K562 (cell line): Measurements from ENCODE around the gene MYO1D. TPM values are rescaled to one million over a fixed set of nuclear protein-coding genes. Genes with fewer than 3 reads are reported as not detected.

ENCODE experiments used
- CREM ChIP-seq: IDR thresholded peaks from 2 replicates; pipeline ENCODE4 v1.6.1; 2014; ENCODE audit warnings: antibody characterized with exemption, low read depth
- DPF2 ChIP-seq: fragments of 450-650 bp; IDR thresholded peaks from 2 replicates; pipeline ENCODE4 v1.6.1; 2016
- EP300 ChIP-seq: IDR thresholded peaks from 2 replicates; pipeline ENCODE4 v1.6.1; 2012; ENCODE audit warnings: low read length, improper control_type of control experiment
- FOSL1 ChIP-seq: fragments of 200-800 bp; sonication (Bioruptor generic); conservative IDR thresholded peaks from 2 replicates; pipeline ENCODE4 v1.6.1; 2016; ENCODE audit warnings: missing genetic modification characterization, missing compliant biosample characterization
- MCM7 ChIP-seq, 2 experiments: fragments of 450-650 bp; IDR thresholded peaks; 2 replicates each; pipeline ENCODE4 v1.6.1; 2016 to 2018
- MEF2A ChIP-seq: IDR thresholded peaks from 2 replicates; pipeline ENCODE4 v1.6.1; 2011; ENCODE audit warnings: low read depth, mild to moderate bottlenecking, low read length, moderate library complexity; ENCODE audit not compliant: control insufficient read depth
- MYBL2 ChIP-seq, 2 experiments: fragments of 450-650 bp in 1 of 2; sonication (generic) in 1 of 2; formaldehyde crosslinking in 1 of 2; IDR thresholded peaks; 2 replicates each; pipeline versions ENCODE4 v1.6.1 to v1.8.1; 2017 to 2022; ENCODE audit warnings: borderline replicate concordance in 1 of 2, inconsistent platforms in 1 of 2, low read depth in 1 of 2, mild to moderate bottlenecking in 1 of 2, missing genetic modification reagents in 1 of 2, moderate library complexity in 1 of 2
- RCOR1 ChIP-seq, 2 experiments: IDR thresholded peaks; 2 replicates each; pipeline ENCODE4 v1.6.1; 2012; ENCODE audit warnings: low read depth in 2 of 2, low read length in 2 of 2, borderline replicate concordance in 1 of 2, improper control_type of control experiment in 1 of 2
- XRCC5 ChIP-seq: fragments of 200-400 bp; formaldehyde crosslinking; IDR thresholded peaks from 2 replicates; pipeline ENCODE4 v1.6.1; 2017; ENCODE audit warnings: low read depth, mild to moderate bottlenecking, low read length
- ZNF134 ChIP-seq: fragments of 250-450 bp; sonication (Bioruptor Pico); conservative IDR thresholded peaks from 2 replicates; pipeline ENCODE4 v1.4.0; 2020
- ZNF263 ChIP-seq: sonication (generic); formaldehyde crosslinking; IDR thresholded peaks from 2 replicates; pipeline ENCODE4 v1.8.0; 2022; ENCODE audit warnings: mild to moderate bottlenecking, missing genetic modification reagents, borderline replicate concordance
- polyA plus RNA-seq, 8 experiments: library from polyadenylated mRNA; depleted of rRNA in 4 of 8; stranded (reverse) in 5 of 8; unstranded in 3 of 8; fragments of >200 nt; fragmentation: Nextera tagmentation in 2 of 8; fragmentation: Illumina TruSeq in 1 of 8; extraction: Ambion mirVana in 2 of 8; extraction: Trizol in 1 of 8; gene quantifications; 2 replicates each; pipeline versions ENCODE4 v1.2.1 to v1.2.3, GENCODE V29; 2011 to 2014; ENCODE audit warnings: inconsistent platforms in 1 of 8, missing spikeins in 1 of 8
- total RNA-seq, 7 experiments: library from RNA; depleted of rRNA in 6 of 7; stranded (reverse); fragments of >200 nt in 6 of 7; fragmentation: Illumina TruSeq in 2 of 7; extraction: Trizol in 2 of 7; gene quantifications; 2 replicates each; pipeline versions ENCODE4 v1.2.1 to v1.2.3, GENCODE V29; 2011 to 2021; ENCODE audit warnings: low replicate concordance in 1 of 7
- TF ChIP-seq, protein P1 (sequence below): fragments of 450-650 bp; IDR thresholded peaks from 2 replicates; pipeline ENCODE4 v1.6.1; 2017; ENCODE audit warnings: antibody characterized with exemption, mild to moderate bottlenecking
- TF ChIP-seq, protein P2 (sequence below): sonication (generic); formaldehyde crosslinking; IDR thresholded peaks from 2 replicates; pipeline ENCODE4 v1.5.0; 2020; ENCODE audit warnings: missing genetic modification reagents
- TF ChIP-seq, protein P3 (sequence below): fragments of 450-650 bp; formaldehyde crosslinking; IDR thresholded peaks from 2 replicates; pipeline ENCODE4 v1.4.0; 2022; ENCODE audit warnings: missing genetic modification characterization
- TF ChIP-seq, protein P4 (sequence below), 2 experiments: fragments of 450-650 bp; IDR thresholded peaks; 2 replicates each; pipeline ENCODE4 v1.6.1; 2016
- TF ChIP-seq, protein P5 (sequence below), 3 experiments: fragments of 200-800 bp in 1 of 3; sonication (Bioruptor generic) in 1 of 3; sonication (generic) in 1 of 3; formaldehyde crosslinking in 1 of 3; IDR thresholded peaks; 2 replicates each; pipeline versions ENCODE4 v1.6.1 to v1.8.0; 2016 to 2022; ENCODE audit warnings: mild to moderate bottlenecking in 2 of 3, missing compliant biosample characterization in 2 of 3, missing genetic modification characterization in 2 of 3, missing genetic modification reagents in 1 of 3

Gene MYO1D
- total and polyA plus RNA-seq, 9 of the 15 experiments (the other 6 are each of a cell fraction or from before 2014, with no cell fraction given): 2.1 to 71.2 (median 45.4) TPM

DNA sequence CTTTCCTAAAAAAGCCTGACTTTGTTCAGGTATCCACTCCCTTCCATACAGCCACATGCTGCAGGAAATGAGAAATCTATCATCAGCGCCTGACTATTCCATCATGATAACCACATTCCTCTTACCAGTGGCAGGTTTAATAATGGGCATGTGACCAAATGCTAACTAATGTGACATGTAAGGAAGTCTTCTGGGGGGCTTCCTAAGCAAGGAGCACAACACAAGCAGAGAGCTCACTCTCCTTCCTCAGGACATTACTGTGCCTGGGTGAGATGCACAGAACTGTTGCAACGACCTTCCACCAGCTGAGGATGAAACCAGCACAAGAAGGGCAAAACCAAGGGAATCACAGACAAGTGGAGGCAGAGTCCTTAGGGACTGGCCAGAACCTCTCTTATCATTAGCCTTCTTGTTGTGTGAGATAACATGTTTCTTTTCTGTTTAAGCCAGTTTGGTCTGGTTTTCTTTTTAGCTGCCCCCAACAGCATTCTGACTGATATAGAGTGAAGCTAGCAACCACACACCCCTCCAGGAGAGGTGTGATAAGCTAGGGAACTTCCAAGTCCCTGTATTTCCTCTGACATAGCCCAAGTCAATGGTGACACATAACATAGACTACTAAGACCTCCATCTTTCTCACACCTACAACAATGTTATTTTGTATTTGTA, 16.9 kb downstream of the MYO1D start (continued):
- TF ChIP-seq, protein P1, sequence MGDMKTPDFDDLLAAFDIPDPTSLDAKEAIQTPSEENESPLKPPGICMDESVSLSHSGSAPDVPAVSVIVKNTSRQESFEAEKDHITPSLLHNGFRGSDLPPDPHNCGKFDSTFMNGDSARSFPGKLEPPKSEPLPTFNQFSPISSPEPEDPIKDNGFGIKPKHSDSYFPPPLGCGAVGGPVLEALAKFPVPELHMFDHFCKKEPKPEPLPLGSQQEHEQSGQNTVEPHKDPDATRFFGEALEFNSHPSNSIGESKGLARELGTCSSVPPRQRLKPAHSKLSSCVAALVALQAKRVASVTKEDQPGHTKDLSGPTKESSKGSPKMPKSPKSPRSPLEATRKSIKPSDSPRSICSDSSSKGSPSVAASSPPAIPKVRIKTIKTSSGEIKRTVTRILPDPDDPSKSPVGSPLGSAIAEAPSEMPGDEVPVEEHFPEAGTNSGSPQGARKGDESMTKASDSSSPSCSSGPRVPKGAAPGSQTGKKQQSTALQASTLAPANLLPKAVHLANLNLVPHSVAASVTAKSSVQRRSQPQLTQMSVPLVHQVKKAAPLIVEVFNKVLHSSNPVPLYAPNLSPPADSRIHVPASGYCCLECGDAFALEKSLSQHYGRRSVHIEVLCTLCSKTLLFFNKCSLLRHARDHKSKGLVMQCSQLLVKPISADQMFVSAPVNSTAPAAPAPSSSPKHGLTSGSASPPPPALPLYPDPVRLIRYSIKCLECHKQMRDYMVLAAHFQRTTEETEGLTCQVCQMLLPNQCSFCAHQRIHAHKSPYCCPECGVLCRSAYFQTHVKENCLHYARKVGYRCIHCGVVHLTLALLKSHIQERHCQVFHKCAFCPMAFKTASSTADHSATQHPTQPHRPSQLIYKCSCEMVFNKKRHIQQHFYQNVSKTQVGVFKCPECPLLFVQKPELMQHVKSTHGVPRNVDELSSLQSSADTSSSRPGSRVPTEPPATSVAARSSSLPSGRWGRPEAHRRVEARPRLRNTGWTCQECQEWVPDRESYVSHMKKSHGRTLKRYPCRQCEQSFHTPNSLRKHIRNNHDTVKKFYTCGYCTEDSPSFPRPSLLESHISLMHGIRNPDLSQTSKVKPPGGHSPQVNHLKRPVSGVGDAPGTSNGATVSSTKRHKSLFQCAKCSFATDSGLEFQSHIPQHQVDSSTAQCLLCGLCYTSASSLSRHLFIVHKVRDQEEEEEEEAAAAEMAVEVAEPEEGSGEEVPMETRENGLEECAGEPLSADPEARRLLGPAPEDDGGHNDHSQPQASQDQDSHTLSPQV: no peak
- TF ChIP-seq ZNF263 (no peak), XRCC5 (0 out of 2 replicates have a peak, but pooled peaks have one; percentile 21), DPF2 (peak; percentile 87), MEF2A (no peak), CREM (peak; percentile 46; the same call in 1 of the 2 replicates), RCOR1 (IDR thresholded peaks at IDR 0.05; ENCODE audit: borderline replicate concordance in 1 of 2, low read depth in 2 of 2, low read length in 2 of 2) (peak in 1 of 2 experiments; percentile 87; a peak in 3 of 4 replicates), EP300 (peak; percentile 87), MCM7 (IDR thresholded peaks at IDR 0.05) (0 out of 4 replicates have a peak, but pooled peaks of 1 of the 2 experiments have one; percentile 11), ZNF134 (CRISPR knock-in tag) (no peak), FOSL1 (tag) (peak; percentile 77), MYBL2 (IDR thresholded peaks at IDR 0.05; ENCODE audit: low read depth) (no peak), MYBL2 (CRISPR knock-in tag; IDR thresholded peaks at IDR 0.05; ENCODE audit: borderline replicate concordance) (no peak)
- TF ChIP-seq, protein P2, sequence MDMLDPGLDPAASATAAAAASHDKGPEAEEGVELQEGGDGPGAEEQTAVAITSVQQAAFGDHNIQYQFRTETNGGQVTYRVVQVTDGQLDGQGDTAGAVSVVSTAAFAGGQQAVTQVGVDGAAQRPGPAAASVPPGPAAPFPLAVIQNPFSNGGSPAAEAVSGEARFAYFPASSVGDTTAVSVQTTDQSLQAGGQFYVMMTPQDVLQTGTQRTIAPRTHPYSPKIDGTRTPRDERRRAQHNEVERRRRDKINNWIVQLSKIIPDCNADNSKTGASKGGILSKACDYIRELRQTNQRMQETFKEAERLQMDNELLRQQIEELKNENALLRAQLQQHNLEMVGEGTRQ: peak; percentile 55; the same call in 1 of the 2 replicates
- TF ChIP-seq, protein P3, sequence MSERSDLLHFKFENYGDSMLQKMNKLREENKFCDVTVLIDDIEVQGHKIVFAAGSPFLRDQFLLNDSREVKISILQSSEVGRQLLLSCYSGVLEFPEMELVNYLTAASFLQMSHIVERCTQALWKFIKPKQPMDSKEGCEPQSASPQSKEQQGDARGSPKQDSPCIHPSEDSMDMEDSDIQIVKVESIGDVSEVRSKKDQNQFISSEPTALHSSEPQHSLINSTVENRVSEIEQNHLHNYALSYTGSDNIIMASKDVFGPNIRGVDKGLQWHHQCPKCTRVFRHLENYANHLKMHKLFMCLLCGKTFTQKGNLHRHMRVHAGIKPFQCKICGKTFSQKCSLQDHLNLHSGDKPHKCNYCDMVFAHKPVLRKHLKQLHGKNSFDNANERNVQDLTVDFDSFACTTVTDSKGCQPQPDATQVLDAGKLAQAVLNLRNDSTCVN (CRISPR knock-in tag): no peak
- TF ChIP-seq, protein P4, sequence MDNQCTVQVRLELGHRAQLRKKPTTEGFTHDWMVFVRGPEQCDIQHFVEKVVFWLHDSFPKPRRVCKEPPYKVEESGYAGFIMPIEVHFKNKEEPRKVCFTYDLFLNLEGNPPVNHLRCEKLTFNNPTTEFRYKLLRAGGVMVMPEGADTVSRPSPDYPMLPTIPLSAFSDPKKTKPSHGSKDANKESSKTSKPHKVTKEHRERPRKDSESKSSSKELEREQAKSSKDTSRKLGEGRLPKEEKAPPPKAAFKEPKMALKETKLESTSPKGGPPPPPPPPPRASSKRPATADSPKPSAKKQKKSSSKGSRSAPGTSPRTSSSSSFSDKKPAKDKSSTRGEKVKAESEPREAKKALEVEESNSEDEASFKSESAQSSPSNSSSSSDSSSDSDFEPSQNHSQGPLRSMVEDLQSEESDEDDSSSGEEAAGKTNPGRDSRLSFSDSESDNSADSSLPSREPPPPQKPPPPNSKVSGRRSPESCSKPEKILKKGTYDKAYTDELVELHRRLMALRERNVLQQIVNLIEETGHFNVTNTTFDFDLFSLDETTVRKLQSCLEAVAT (IDR thresholded peaks at IDR 0.05): peak in 1 of 2 experiments; percentile 56; a peak in 1 of 4 replicates
- TF ChIP-seq, protein P5, sequence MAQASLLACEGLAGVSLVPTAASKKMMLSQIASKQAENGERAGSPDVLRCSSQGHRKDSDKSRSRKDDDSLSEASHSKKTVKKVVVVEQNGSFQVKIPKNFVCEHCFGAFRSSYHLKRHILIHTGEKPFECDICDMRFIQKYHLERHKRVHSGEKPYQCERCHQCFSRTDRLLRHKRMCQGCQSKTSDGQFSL (CRISPR knock-in tag; IDR thresholded peaks at IDR 0.05): no peak
- TF ChIP-seq, protein P5 (tag; IDR thresholded peaks at IDR 0.05): no peak
